GM08714 (cell line): ENCODE results near the gene PRAMEF5.
"Not testable (repeated sequence)": the region's sequence is repeated elsewhere in the genome, so short reads cannot be mapped to it uniquely, and the experiment has no call there.

ENCODE experiments used
- H3K4me3 ChIP-seq: fragments of 200-500 bp; sonication (Bioruptor generic); 2 replicates; pipeline ENCODE4 v1.5.1; 2014; ENCODE audit warnings: mild to moderate bottlenecking, low read length, inconsistent platforms

Gene PRAMEF5

DNA sequence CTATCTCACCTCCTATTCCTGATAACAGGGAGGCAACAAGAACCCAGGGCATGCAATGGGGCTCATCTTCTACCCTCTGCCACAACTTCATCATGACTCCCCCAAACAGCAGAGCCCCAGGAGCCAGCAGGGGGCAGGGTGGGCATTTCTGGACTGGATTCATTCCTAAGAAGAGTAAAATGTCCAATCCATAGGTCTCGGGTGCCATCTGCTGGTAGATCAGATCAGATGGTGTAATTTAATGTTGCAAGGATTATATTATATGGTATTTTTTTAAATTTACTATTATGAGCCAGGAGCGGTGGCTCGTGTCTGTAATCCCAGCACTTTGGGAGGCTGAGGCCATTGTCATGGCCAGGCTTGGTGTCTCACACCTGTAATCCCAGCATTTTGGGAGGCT lies 11.1 kb downstream of the PRAMEF5 start:
- not testable (repeated sequence) for H3K4me3 ChIP-seq

DNA sequence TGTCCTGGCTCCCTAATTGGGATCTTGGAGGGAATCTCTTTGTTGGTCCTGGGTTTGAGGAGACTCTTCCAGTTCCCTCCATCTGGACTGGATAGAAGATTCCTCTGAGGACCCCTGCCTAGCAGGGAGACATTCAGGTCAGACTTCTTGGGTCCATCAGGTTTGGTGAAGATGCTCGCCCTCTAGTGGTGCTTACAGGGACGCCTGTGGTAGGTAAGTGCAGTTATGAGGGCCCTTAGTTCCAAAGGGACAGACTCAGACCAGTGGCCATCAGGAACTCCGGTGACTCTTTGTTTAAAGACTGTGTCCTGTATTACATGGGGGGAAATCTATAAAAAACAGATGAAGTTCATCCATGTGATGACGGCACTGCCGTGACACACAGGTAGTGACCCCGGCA lies 23.0 kb downstream of the PRAMEF5 start:
- not testable (repeated sequence) for H3K4me3 ChIP-seq

DNA sequence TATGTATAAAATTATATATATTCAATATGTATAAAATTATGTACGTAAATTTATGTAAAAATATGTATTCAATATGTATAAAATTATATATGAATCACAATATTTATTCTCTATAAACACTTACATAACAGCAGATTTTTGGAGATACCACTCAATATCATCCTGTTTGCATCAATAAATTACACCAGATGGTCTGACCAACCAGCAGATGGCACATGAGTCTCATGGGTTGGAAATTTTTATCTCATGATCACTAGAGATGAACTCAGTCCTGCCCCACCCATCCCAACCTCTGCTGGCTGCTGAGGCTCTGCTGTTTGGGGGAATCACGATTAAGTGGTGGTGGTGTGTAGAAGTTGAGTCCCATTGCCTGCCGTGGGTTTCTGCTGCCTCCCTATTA lies 25.6 kb downstream of the PRAMEF5 start:
- H3K4me3 ChIP-seq = not testable (repeated sequence)

DNA sequence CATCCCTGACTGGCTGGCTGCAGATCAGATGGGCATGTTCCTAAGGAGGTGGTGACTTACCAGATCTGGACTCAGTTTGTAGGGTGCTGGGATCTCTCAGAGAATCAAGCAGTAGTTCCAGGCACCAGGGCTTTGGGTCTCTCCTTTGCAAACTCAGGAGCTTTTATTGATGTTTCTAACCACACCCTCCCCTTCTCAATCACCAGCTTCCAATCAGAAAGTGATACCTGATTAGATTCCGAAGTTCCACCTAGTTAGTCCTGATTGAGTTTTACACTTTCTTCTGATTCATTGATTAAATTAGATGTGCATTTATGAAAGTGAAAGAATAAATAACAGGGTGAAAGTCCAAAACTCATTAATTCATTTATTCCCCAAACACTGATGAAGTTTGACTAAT lies 31.0 kb downstream of the PRAMEF5 start, which contains the start of gene PRAMEF8:
Gene PRAMEF8, minus strand, starts transcription at position 101 of the 400 bp plus-strand sequence. CDS start 1,046 bp downstream, outside the sequence.
- not testable (repeated sequence) for H3K4me3 ChIP-seq

DNA sequence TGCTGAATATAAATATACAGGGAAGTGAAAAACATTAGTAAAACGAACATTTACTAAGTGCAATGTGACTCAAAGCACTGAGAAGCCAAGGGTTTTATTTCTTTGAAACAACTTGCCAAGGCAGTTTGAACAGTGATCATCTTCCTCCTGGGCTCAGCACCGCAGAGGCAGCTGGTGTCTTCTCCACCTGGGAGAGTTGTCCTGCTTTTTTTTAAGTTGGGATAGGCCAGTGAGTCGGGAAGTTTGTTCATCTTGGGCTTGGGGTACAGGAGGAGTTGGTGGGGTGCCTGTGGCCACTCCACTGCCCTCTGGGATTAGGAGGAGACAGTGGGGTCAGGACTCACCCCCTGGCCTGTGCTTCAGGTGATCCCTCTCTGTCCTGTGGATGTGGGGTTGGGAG lies 35.0 kb downstream of the PRAMEF5 start:
- not testable (repeated sequence) for H3K4me3 ChIP-seq

DNA sequence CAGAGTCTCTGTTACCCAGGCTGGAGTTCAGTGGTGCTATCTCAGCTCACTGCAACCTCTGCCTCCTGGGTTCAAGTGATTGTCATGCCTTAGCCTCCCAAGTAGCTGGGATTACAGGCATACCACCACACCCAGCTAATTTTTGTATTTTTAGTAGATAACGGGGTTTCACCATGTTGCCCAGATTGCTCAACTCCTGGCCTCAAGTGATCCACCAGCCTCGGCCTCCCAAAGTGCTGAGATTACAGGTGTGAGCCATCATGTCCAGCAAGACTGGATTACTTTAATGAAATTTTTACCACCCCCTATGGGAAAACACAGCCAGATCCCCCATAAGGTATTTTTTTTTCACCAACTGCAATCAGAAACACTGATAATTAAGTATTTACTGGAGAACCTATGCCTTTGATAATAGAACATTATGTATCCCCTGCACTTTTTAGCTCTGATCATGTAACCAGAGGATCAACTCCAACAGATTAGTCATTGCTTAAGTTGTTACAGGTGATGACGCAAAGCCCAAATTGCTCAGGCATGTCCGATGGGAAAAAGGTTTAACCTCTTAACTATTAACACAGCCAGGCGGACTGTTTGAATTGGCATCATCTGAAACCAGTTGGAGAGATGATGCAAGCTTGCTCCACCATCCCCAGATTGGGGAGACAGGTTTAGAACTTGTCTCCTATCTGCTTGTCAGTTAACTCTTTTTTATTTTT lies 43.4 kb downstream of the PRAMEF5 start:
- H3K4me3 ChIP-seq = not testable (repeated sequence)

DNA sequence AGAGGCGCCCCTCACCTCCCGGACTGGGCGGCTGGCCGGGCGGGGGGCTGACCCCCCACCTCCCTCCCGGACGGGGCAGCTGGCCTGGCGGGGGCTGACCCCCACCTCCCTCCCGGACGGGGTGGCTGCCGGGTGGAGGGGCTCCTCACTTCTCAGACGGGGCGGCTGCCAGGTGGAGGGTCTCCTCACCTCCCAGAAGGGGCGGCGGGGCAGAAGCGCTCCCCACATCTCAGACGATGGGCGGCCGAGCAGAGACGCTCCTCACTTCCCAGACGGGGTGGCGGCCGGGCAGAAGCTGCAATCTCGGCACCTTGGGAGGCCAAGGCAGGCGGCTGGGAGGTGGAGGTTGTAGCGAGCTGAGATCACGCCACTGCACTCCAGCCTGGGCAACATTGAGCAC lies 44.7 kb downstream of the PRAMEF5 start:
- not testable (repeated sequence) for H3K4me3 ChIP-seq

DNA sequence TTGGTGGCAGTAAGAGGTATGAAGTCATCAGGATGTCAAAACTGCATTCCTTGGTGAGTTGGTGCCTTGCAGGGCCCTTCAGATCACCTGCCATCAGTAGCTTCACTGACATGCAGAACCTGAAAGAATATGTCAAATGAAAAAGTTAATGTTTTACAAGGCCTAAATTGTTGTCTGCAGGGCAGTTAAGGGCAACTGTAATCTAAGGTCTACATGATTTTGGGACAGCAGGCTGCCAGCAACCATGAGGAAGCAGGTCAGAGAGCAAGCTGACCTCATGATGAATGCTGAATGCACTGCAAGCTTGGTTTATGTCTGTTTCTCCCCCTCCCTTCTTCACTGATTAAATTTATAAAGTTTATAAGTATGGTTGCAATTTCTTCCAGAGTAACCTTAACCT lies 48.2 kb downstream of the PRAMEF5 start:
- H3K4me3 ChIP-seq = not testable (repeated sequence)

DNA sequence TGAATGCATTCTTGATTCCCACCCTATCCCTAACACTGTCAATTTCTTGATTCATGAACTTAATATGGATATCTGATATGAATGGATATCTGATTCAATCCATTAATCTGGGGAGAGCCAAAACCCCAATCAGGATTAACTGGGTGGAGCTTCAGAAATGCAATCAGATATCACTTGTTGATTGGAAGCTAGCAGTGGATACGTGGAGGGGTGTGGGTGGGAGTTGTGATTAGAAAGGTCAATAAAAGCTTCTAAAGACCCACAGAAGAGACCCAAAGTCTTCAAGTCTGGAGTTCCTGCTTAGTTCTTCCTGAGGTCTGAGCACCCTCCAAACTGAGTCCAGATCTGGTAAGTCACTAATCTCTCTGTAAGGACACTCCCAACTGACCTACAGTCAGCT lies 49.2 kb downstream of the PRAMEF5 start, which contains the start of gene PRAMEF33:
Gene PRAMEF33, plus strand, starts transcription at position 301 of the 400 bp plus-strand sequence. CDS start 2,416 bp downstream, outside the sequence.
- H3K4me3 ChIP-seq = not testable (repeated sequence)
